Colonic mucosa (tissue), 4 donors: ENCODE data around the gene LRP1-AS. TPM values are rescaled to one million over a fixed set of nuclear protein-coding genes. Genes with fewer than 3 reads are reported as not detected.

Experiments
- DNase-seq: peaks from one replicate; pipeline ENCODE4 v3.0.0-alpha.2; 2020
- H3K27ac ChIP-seq: fragments of 200-600 bp; one replicate; pipeline ENCODE4 v1.8.0; 2021
- H3K27me3 ChIP-seq: fragments of 200-600 bp; one replicate; pipeline ENCODE4 v1.8.0; 2021
- H3K36me3 ChIP-seq: fragments of 200-600 bp; one replicate; pipeline ENCODE4 v1.8.0; 2021
- H3K4me1 ChIP-seq: fragments of 200-600 bp; one replicate; pipeline ENCODE4 v1.8.0; 2021; ENCODE audit warnings: mild to moderate bottlenecking
- H3K4me3 ChIP-seq: fragments of 200-600 bp; one replicate; pipeline ENCODE4 v1.8.0; 2021
- H3K9ac ChIP-seq, 2 donors: one replicate each; pipeline ENCODE4 v1.7.0; 2013; ENCODE audit warnings: control low read depth in 2 of 2, low read depth in 2 of 2, low read length in 2 of 2
- H3K9me3 ChIP-seq: fragments of 200-600 bp; one replicate; pipeline ENCODE4 v1.8.0; 2021
- CTCF ChIP-seq: fragments of 200-600 bp; IDR thresholded peaks from one replicate; pipeline ENCODE4 v1.8.0; 2022; ENCODE audit warnings: antibody characterized with exemption, mild to moderate bottlenecking
- intact Hi-C: fragments of 100-400 bp; cut with DNase I; formaldehyde crosslinking; loops from one replicate; pipeline ENCODE4 v1.14.1; 2022
- total RNA-seq, 2 donors: library from RNA; stranded (reverse); fragmentation: NEBNext Ultra II Directional in 1 of 2; extraction: Animal tissue kit (Norgen Biotek cat#: 25700) in 1 of 2; gene quantifications; one replicate each; pipeline ENCODE4 v1.2.1, GENCODE V29; 2021
- donor health status: healthy.
- donor health status: DM: no; HTN: no; CAD: no.
- donor health status: DM: no; HTN: no; CAD: no.

LRP1-AS gene
- total RNA-seq, 2 donors from 2014 or later, result not detected

DNA sequence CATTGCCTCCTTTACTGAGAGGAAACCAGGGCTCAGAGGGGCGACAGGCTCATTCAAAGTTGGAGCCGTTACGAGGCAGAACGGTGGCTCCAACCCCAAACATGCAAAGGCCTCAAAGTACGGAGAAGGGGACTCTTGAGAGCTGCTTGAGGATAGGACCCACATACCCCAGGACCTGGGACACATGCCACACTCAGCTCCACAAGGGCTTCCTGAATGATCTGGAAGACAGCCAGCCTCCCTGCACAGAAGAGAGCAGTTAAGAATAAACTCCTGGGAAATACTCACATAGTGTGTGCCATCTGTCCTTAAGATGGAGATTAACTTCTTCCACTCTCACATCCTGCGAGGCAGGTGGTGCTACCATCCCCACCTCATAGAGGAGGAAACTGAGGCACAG is 42.6 kb upstream of the LRP1-AS start:
- DNase-seq, result no peak
- Histone ChIP-seq H3K4me3 (no peak overlapping the region), H3K27me3 (no peaks in the 10 kb centered on the region), H3K4me1 (no peaks in the 10 kb centered on the region), H3K9ac (no peak overlapping the region), H3K27ac (no peak overlapping the region), H3K36me3 (peaks cover 14% of the 10 kb centered on the region), H3K9me3 (no peaks in the 10 kb centered on the region)
- no peak for TF ChIP-seq CTCF
- intact Hi-C loops, result no loop called here

GRCh38 chr12:57188090-57188425 is 40.6 kb upstream of the LRP1-AS start:
- Histone ChIP-seq H3K9ac (no peak overlapping the region), H3K27me3 (no peaks in the 10 kb centered on the region), H3K4me3 (no peak overlapping the region), H3K27ac (no peak overlapping the region), H3K9me3 (no peaks in the 10 kb centered on the region), H3K36me3 (peaks cover 7% of the 10 kb centered on the region), H3K4me1 (no peaks in the 10 kb centered on the region)
- DNase-seq, result no peak
- intact Hi-C loops, result loop anchor here (10.0 kb wide), 1 partner anchor 173 kb away; the partner anchor contains the start of gene TAC3
- no peak for TF ChIP-seq CTCF

DNA sequence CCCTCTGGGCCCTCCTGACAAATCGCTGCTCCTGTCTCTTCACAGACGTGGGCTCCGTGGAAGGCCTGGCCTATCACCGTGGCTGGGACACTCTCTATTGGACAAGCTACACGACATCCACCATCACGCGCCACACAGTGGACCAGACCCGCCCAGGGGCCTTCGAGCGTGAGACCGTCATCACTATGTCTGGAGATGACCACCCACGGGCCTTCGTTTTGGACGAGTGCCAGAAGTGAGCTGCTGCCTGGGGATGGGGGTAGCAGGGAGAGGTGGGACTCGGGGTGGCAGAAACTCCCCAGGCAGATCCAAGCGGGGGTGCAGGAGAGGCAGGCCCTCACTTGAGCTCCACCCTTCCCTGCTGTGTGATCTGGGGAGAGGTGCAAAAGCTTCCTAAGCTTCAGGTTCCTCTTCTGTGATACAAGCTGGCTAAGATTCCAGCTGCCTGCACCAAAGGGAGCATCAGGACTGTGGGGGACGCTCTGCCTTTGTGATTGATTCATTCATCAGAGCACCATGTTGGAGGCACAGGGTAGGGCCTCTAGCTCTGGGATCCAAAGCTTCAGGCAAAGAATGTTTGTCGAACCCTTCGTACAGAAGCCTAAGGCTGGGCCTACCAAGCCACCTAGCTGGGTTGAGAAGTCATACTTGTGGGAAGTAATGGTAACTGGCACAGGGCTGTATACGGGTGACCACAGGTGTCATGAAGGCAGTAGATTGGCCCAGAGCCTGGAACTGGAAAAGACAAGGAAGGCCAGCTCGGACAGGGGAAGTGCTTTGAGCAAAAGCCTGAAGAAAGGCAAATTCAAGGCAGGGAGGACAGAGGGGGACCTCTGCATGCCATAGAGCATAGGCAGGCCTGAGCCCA is 40.0 kb upstream of the LRP1-AS start:
- no peak for TF ChIP-seq CTCF
- Histone ChIP-seq H3K36me3 (peaks cover 7% of the 10 kb centered on the region), H3K4me3 (no peak overlapping the region), H3K9me3 (no peaks in the 10 kb centered on the region), H3K27me3 (no peaks in the 10 kb centered on the region), H3K9ac (no peak overlapping the region), H3K27ac (no peak overlapping the region), H3K4me1 (no peaks in the 10 kb centered on the region)
- intact Hi-C loops, result loop anchor here (10.0 kb wide), 1 partner anchor 173 kb away; the partner anchor contains the start of gene TAC3
- no peak for DNase-seq

DNA sequence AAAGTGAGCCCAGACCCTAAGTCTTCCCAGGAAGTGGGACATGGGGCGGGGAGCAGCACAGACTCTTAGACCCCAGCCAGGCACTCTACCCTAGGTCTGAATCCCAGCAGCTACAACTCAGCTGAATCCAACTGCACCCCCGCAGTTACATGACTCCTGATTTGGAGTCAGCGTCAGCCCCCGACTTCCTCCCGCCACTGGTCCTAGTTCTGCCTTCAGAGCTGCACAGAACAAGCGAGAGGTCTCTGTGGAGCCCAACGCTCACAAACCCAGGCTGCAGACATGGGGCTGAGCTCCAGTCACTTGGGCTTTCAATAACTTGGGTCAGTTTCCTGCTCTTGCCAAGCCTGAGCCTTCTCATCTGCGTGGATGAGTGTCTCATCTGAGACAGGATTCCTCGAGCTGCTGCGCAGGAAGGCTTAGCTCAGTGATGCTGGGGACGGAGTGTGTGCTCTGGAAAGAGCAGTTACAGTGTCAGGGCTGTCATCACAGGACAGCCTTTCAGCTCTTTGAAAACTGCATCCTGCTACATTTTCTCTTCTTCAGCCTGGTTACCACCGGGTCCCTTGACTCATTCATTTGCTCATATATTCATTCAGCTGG is 38.6 kb upstream of the LRP1-AS start:
- no peak for TF ChIP-seq CTCF
- H3K36me3 ChIP-seq, result peaks cover 7% of the 10 kb centered on the region
- intact Hi-C loops, result loop anchor here (10.0 kb wide), 1 partner anchor 171 kb away; the partner anchor contains the start of gene TAC3

DNA sequence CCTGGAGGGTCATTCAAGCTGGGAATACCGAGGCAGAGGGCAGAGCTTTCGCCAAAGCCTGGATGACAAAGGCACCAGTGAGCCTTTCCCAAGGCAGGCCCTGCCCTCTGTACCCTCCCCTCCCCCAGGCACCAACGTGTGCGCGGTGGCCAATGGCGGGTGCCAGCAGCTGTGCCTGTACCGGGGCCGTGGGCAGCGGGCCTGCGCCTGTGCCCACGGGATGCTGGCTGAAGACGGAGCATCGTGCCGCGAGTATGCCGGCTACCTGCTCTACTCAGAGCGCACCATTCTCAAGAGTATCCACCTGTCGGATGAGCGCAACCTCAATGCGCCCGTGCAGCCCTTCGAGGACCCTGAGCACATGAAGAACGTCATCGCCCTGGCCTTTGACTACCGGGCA is 38.0 kb upstream of the LRP1-AS start:
- no peaks in the 10 kb centered on the region for H3K4me1 ChIP-seq
- H3K27me3 ChIP-seq, result no peaks in the 10 kb centered on the region
- H3K9ac ChIP-seq, result no peak overlapping the region
- no peak for DNase-seq
- intact Hi-C loops, result loop anchor here (10.0 kb wide), 1 partner anchor 171 kb away; the partner anchor contains the start of gene TAC3
- no peak overlapping the region for H3K27ac ChIP-seq
- no peaks in the 10 kb centered on the region for H3K9me3 ChIP-seq
- H3K36me3 ChIP-seq, result peaks cover 7% of the 10 kb centered on the region
- H3K4me3 ChIP-seq, result no peak overlapping the region
- TF ChIP-seq CTCF, result no peak

More for the DNA sequence above, 38.6 kb upstream of the LRP1-AS start:
- no peak overlapping the region for H3K9ac ChIP-seq
- no peak overlapping the region for H3K27ac ChIP-seq
- H3K4me1 ChIP-seq, result no peaks in the 10 kb centered on the region
- no peaks in the 10 kb centered on the region for H3K9me3 ChIP-seq
- no peak for DNase-seq
- no peak overlapping the region for H3K4me3 ChIP-seq
- no peaks in the 10 kb centered on the region for H3K27me3 ChIP-seq
